NCI-H345 treated with DMSO at 0.1 percent for 48 hours (cell line): ENCODE results near the gene CCDC91.
"Not testable (repeated sequence)": the region's sequence is repeated elsewhere in the genome, so short reads cannot be mapped to it uniquely, and the experiment has no call there.

Source experiments
- DNase-seq: peaks from one replicate; lab custom pipeline; 2025; ENCODE audit not compliant: unreplicated experiment; lab: John Stamatoyannopoulos, UW

CCDC91 gene

DNA sequence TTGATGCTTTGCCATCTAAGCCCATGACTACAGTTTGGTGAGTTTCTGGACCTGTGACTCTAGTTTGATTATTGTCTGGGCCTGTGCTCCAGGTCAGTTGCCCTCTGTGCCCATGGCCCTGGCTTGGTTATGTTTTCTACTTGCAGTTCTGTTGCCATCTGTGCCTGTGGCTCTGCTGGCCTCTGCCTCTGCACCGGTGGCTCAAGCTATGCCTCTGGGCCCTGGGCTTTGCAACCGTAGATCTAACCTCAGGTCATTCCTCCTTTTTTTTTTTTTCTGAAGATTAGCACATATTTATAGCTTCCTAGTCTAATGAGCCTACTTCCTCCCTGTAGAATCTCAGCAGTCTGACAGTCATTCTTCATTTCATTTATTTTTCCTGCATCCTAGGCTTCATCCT is 161.2 kb downstream of the CCDC91 start:
- no peak for DNase-seq

- no peak for DNase-seq
Measured at GRCh38 chr12:28355161-28355560, 164.9 kb downstream of the CCDC91 start.

DNA sequence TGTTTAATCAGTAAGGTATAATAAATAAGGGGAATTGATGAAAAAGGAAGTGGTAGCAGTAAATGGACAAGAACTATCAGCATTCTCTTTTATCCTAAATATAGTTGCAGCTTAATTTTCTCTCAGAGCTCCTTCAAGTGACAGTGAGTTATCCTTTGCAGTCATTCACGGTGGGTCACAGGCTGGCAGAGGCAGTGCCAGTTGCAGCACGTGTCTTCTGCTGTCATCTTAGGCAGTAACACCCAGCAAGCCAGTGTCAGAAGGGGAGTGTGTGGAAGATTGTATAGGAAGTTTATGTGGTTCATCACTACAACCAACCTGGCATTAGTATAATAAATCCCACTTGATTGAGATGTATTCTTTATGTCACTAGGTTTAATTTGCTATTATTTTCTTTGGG is 170.0 kb downstream of the CCDC91 start:
- DNase-seq, result no peak

GRCh38 chr12:28367326-28367725 is 177.1 kb downstream of the CCDC91 start:
- no peak for DNase-seq

DNA sequence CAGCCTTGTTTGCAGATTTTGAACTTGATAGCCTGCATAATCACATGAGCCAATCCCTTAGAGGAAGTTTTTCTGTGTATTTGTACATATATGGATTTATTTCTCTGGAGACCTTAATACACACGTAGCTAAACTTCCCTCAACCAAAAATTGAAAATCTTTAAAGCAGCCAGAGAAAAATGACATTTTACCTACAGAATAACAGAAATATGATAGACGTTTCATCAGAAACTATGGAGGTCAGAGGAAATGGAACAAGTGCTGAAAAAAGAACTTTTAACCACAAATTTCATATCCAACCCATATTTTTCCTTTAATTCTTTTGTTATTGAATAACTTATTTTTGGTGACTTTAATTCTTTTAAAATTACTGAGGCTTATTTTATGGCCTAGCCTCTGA is 177.7 kb downstream of the CCDC91 start:
- no peak for DNase-seq

DNA sequence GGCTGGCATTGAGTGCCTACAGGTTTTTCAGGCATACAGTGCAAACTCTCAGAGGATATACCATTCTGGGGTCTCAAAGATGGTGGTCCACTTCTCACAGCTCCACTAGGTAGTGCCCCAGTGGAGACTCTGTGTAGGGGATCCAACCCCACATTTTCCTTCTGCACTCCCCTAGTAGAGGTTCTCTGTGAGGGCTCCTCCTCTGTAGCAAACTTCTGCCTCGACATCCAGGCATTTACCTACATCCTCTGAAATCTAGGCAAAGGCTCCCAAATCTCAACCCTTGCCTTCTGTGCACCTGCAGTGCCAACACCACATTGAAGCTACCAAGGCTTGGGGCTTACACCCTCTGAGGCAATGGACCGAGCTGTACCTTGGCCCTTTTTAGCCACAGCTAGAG is 179.2 kb downstream of the CCDC91 start:
- DNase-seq, result no peak

DNA sequence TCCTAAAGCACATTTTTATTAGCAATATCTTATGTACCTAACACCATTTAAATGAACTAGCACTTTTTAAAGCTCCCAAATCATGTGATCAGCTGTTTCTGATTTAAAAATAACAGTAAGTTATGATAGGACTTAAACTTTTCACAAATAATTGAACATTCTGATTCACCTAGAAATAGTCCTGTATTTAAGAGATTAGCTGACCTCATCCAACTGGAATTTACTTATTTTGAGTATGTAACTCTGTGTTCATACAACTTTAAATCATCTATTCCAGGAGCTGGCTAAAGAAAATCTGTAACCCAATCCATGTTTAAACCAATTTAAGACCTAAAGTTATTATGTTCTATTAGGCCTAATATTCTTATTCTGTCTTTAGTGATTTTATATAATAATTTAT is 184.3 kb downstream of the CCDC91 start:
- DNase-seq, result no peak

DNA sequence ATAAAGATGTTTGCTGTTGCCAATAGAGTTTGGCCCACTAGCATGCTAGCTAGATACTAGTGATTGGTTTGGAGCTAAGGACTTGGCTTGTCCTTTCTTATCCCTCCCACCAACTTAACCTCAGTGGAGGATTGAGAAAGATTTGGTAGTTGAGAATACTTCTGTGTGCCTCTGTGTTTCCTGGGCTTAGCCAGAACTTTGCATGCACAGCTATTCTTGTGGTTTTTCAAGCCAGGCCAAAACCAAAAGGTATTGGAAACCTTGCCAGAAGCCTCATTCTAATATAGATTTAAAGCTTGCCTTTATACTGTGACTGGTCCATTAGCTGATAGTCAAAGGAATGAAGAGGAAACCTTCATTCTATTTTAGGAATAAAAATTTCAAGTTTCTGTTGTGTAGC is 188.5 kb downstream of the CCDC91 start:
- no peak for DNase-seq

DNA sequence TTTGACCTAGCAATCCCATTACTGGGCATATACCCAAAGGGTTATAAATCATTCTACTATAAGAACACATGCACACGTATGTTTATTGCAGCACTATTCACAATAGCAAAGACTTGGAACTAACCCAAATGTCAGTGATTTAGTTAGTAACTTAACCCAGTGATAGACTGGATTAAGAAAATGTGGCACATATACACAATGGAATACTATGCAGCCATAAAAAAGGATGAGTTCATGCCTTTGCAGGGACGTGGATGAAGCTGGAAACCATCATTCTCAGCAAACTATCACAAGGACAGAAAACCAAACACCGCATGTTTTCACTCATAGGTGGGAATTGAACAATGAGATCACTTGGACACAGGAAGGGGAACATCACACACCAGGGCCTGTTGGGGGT is 189.5 kb downstream of the CCDC91 start:
- not testable (repeated sequence) for DNase-seq

GRCh38 chr12:28383368-28383767 is 193.1 kb downstream of the CCDC91 start:
- no peak for DNase-seq

DNA sequence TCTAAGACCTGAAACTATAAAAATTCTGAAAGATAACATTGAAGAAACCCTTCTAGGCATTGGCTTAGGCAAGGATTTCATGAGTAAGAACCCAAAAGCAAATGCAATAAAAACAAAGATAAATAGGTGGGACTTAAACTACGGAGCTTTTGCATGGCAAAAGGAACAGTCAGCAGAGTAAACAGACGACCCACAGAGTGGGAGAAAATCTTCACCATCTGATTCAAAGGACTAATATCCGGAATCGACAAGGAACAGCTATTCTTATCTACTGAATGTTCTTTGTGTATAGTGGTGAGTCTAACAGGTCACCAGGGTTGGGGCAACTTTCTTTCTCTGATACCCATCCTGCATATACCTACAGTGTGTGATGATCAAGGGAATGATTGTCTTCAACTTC is 198.6 kb downstream of the CCDC91 start:
- no peak for DNase-seq

DNA sequence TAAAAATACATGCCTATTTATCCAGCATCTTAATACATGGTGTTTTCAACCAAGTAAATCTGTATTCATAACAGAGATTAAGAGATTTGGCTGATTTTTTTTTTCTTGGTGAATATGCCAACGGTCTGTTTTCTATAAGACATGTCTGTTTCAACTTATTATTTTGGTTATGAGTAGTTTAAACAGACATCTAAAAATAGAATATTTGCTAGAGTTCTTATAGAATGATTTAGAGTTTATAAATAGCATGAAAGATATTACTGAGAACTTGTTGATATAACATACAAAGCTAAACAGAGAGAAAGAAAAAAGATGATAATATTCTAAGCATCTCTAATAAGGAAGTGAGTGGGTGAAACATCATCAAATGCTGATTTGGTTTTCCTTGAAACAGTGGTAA is 199.9 kb downstream of the CCDC91 start:
- DNase-seq, result no peak

- no peak for DNase-seq
Measured at GRCh38 chr12:28390761-28391385, 200.6 kb downstream of the CCDC91 start.

GRCh38 chr12:28409892-28410291 is 219.6 kb downstream of the CCDC91 start:
- no peak for DNase-seq

DNA sequence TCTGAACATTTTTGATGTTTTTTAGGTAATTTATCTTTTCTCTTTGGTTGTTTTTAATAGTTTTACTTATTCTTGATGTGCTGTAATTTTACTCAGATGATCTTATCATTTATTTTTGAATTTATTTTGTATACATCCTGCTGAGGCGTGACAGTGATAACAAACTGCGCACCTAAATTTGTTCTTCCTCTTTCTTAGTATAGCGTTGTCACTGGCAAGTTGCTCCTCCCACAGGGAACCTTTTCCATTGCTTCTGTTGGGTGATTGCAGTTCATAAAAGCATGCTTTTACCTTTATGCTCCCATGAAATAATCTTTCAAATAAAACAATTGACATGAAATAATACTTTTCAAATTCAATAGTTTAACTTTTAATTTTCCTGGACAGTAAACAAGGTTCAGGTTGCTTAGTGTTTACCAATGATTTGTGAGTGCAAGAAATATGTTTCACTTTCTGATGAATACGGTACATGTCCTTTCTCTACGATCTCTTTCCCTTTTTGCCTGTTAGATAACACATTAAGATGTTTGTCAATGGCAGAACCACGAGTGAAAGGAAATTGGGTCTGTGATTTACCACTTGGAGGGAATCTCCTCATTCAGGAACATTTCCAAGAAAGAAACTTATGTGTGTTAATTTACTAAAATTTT is 223.3 kb downstream of the CCDC91 start:
- DNase-seq, result no peak

- DNase-seq, result no peak
Measured at GRCh38 chr12:28415755-28416154, 225.5 kb downstream of the CCDC91 start.

GRCh38 chr12:28421374-28421773 is 231.1 kb downstream of the CCDC91 start:
- DNase-seq, result no peak

GRCh38 chr12:28424965-28425364 is 234.7 kb downstream of the CCDC91 start:
- no peak for DNase-seq

GRCh38 chr12:28425526-28425925 is 235.3 kb downstream of the CCDC91 start:
- no peak for DNase-seq

GRCh38 chr12:28427046-28427445 is 236.8 kb downstream of the CCDC91 start:
- DNase-seq, result no peak

DNA sequence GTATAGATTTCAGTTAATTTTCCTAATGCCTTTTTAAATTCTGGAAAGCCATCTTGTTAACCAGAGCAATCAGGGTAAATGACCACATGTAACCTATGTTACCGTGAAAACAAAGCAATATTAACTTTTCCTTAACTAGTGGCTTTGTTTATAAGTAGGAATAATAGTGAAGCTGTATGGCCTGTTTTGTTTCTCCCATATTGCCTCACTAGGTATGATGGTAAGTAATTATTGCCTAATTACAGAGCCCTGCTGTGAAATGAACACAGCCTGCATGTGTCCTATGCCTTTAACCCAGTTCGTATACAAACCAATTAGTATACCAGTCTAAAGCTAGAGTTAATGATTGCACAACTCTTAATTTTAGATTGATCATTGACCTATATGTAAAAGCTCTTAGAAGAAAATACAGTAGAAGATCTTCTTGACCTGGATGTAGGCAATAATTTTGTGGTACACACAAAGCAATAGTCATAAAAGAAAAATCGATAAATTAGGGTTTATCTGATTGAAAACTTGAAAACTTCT is 249.9 kb downstream of the CCDC91 start:
- DNase-seq, result no peak

DNA sequence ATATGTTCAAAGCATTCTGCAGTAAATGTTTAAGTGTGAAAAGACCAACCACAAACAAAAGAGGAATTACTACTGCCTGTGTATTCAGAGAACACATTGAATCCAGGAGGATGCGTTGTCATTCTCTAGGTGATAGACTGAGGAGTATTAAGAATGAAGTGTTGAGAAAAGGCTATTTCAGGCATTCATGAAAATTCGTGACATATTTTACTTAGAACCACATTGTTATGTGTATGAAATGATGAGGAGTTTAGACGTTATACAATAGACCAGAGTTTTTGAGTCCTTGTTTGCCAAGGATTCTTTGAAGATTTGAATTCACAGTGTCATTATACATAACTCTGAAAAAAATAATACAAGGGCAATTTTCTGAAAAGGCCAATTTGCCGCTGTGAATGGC is 251.8 kb downstream of the CCDC91 start:
- no peak for DNase-seq

GRCh38 chr12:28443337-28443736 is 253.1 kb downstream of the CCDC91 start:
- DNase-seq, result no peak
